HG02885 (cell line): ENCODE measurements around the gene IQCF6.
"Not testable (repeated sequence)": the region's sequence is repeated elsewhere in the genome, so short reads cannot be mapped to it uniquely, and the experiment has no call there.

Experiments
- ATAC-seq: cut with Tn5 transposase; IDR thresholded peaks from one replicate; pipeline ENCODE4 v1.9.1; 2021; ENCODE audit warnings: mild to moderate bottlenecking; ENCODE audit not compliant: unreplicated experiment, poor library complexity

Gene IQCF6

GRCh38 chr3:51777985-51778384, 1.1 kb downstream of the IQCF6 start:
- ATAC-seq, result no peak

DNA sequence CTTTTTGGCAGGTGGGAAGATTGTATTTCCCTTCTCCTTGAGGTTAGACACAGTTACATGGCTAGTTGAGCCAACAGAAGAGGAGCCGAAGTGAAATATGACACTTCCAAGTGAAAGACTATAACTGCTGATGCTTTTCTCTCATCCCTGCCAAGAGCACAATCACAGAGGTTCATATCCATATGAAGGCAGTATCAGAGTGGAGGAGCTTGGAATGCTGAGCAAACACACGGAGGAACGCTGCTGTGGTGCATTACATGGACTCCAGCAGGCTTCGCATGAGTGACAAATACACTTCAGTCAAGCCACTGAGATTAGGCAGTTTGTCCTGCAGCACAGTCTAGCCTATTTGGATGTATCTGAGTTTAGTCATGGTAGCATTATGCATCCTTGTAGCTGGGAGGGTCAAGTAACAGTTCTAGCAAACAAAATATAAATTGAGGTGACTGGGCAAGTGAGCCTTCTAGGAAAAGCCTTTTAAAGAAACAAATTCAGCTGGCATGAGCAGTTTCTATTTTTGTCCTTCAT, 5.4 kb downstream of the IQCF6 start:
- no peak for ATAC-seq

GRCh38 chr3:51759203-51759602, 19.8 kb downstream of the IQCF6 start:
- no peak for ATAC-seq

DNA sequence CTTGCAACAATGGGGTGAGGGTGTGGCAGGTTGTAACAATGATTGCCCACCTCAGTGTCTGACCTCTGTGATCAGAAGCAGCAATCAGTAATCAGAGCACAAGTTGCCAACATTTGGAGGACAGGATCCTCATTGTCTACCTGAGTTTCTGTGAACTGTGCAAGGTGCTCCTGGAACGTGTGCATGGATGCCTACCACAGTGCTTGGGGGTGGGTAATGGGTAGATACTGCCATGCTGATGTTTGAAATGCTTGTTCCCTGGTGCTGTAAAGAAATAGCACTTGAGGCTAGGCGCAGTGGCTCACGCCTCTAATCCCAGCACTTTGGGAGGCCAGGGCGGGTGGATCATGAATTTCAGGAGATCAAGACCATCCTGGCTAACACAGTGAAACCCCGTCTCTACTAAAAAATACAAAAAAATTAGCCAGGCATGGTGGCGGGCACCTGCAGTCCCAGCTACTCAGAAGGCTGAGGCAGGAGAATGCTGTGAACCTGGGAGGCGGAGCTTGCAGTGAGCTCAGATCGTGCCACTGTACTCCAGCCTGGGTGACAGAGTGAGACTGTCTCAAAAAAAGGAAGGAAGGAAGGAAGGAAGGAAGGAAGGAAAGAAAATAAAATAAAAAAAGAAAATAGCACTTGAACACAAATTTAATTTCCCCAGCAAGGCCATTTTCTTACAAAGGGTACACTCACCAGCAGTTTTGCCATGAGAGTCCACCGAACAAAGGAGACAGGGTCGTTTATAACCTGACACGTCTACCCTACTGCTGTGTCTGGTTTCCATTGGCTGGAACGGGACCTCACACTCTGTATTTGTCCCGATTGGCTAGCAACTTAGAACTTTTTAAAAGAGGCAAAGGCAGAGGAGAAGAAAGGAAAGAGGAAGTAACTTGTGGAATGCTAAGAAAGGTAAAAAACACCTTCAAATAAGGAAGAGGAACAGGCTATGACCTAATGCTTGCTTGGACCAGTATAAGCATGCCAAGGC, 25.0 kb downstream of the IQCF6 start:
- not testable (repeated sequence) for ATAC-seq

DNA sequence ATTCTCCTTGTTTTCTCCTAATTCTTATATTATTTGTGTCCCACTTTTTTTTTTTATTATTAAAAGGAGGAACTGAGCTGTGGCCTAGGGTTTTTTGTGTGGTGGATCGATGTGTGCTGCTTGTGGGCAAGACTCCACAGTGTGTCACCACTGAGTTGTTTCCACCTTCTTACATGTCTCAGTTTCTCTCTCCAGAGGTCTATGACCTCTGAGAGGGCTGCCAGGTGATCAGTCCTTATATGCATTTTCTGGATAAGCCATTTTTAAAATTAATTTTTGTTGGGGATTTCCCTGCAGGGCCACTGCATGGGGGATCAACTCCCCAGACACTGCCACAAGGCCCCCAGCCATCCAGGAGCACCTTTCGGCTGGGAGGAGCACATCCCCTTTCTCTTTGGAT, 27.8 kb downstream of the IQCF6 start:
- peak; percentile 53 for ATAC-seq

GRCh38 chr3:51750878-51751277, 28.2 kb downstream of the IQCF6 start:
- ATAC-seq, result no peak

GRCh38 chr3:51748327-51748726, 30.7 kb downstream of the IQCF6 start:
- ATAC-seq, result no peak

GRCh38 chr3:51747840-51748239, 31.2 kb downstream of the IQCF6 start:
- ATAC-seq, result no peak

GRCh38 chr3:51742978-51743377, 36.1 kb downstream of the IQCF6 start:
- not testable (repeated sequence) for ATAC-seq

DNA sequence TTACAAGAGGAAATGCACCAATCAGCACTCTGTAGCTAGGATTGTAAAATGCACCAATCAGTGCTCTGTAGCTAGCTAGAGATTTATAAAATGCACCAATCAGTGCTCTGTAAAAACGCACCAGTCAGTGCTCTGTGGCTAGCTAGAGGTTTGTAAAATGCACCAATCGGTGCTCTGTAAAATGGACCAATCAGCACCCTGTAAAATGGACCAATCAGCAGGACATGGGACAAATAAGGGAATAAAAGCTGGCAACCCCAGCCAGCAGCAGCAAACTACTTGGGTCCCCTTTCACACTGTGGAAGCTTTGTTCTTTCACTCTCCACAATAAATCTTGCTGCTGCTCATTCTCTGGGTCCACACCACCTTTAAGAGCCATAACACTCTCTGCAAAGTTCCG, 36.7 kb downstream of the IQCF6 start:
- not testable (repeated sequence) for ATAC-seq

- ATAC-seq, result no peak
Measured at GRCh38 chr3:51739110-51739509, 39.9 kb downstream of the IQCF6 start.

GRCh38 chr3:51735950-51736349, 43.1 kb downstream of the IQCF6 start:
- no peak for ATAC-seq

- ATAC-seq, result no peak
Measured at GRCh38 chr3:51735039-51735438, 44.0 kb downstream of the IQCF6 start.

GRCh38 chr3:51734572-51734907, 44.5 kb downstream of the IQCF6 start:
- no peak for ATAC-seq

- ATAC-seq, result no peak
Measured at GRCh38 chr3:51733859-51734571, 45.0 kb downstream of the IQCF6 start.

DNA sequence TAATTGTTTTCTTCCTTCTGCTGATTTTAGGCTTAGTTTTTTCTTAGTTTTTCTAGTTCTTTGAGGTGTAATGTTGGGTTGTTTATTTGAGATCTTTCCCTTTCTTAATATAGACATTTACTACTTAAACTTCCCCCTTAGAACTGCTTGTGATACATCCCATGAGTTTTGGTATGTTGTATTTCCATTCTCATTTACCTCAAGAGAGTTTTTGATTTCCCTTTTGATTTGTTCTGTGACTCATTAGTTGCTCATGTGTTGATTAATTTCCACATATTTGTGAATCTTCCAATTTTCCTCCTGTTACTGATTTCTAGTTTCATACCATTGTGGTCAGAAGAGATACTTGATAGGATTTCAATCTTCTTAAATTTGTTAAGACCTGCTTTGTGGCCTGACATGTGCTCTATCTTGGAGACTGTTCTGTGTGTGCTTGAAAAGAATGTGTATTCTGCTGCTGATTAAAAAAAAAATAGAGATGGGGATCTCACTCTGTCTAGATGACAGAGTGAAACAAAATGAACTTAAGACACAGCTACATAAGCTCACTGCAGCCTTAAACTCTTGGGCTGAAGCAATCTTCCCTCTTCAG, 49.9 kb downstream of the IQCF6 start:
- no peak for ATAC-seq
